ENCODE measurements around the gene LRRC58. TPM values are rescaled to one million over a fixed set of nuclear protein-coding genes. Genes with fewer than 3 reads are reported as not detected.

Gene LRRC58
- total and polyA plus RNA-seq, 8 donors, result 4.6 to 40.4 (median 12.9) TPM

GRCh38 chr3:120350401-120350941 lies 1.3 kb upstream of the LRRC58 start:
- peak in 1 of 2 donors; percentile 40 for DNase-seq
- intact Hi-C loops (cut with DNase I; ENCODE audit: low total_unique reads), result no loop called here
- Histone ChIP-seq H3K9me3 (no peaks in the 10 kb centered on the region), H3K4me3 (peak overlapping the region in 2 of 4 donors; percentile 65 to 94), H3K36me3 (peaks cover 0 to 5% (median 0%) of the 10 kb centered on the region in 4 donors), H3K4me1 (peaks cover 7 to 43% (median 32%) of the 10 kb centered on the region in 4 donors), H3K27me3 (no peaks in the 10 kb centered on the region), H3K27ac (peak overlapping the region in 4 of 5 donors; percentile 89 to 96 (median 92))
- WGBS, 5 donors, result 42 to 62% (median 48%) methylated on average over 8 of the region's 8 CpGs
- TF ChIP-seq EP300 (IDR thresholded peaks at IDR 0.05) (no peak), POLR2A (IDR thresholded peaks at IDR 0.05) (no peak), POLR2AphosphoS5 (IDR thresholded peaks at IDR 0.05) (no peak), CTCF (IDR thresholded peaks at IDR 0.05) (no peak)

GRCh38 chr3:120349855-120350125 lies 636 bp upstream of the LRRC58 start:
- TF ChIP-seq CTCF (IDR thresholded peaks at IDR 0.05), result no peak
- no peak for TF ChIP-seq EP300 (IDR thresholded peaks at IDR 0.05)
- TF ChIP-seq POLR2A (IDR thresholded peaks at IDR 0.05), result no peak
- no peak for TF ChIP-seq POLR2AphosphoS5 (IDR thresholded peaks at IDR 0.05)
- intact Hi-C loops (cut with DNase I; ENCODE audit: low total_unique reads), result no loop called here
- Histone ChIP-seq H3K4me1 (peaks cover 7 to 49% (median 36%) of the 10 kb centered on the region in 4 donors), H3K9me3 (no peaks in the 10 kb centered on the region), H3K36me3 (peaks cover 0 to 5% (median 0%) of the 10 kb centered on the region in 4 donors), H3K4me3 (peak overlapping the region; percentile 65 to 94 (median 75)), H3K27ac (peak overlapping the region; percentile 85 to 96 (median 92)), H3K27me3 (no peaks in the 10 kb centered on the region)
- DNase-seq, result no peak
- 5 to 7% (median 6%) methylated on average over 6 of the region's 6 CpGs for WGBS, 5 donors

- no peaks in the 10 kb centered on the region for H3K27me3 ChIP-seq
- peaks cover 7 to 60% (median 38%) of the 10 kb centered on the region in 4 donors for H3K4me1 ChIP-seq
- intact Hi-C loops (cut with DNase I; ENCODE audit: low total_unique reads), result no loop called here
- 1 to 3% (median 1%) methylated on average over 27 to 41 of the region's 41 CpGs for WGBS, 5 donors
- H3K27ac ChIP-seq, result peak overlapping the region; percentile 85 to 96 (median 92)
- TF ChIP-seq CTCF (IDR thresholded peaks at IDR 0.05), result no peak
- no peak for TF ChIP-seq POLR2AphosphoS5 (IDR thresholded peaks at IDR 0.05)
- TF ChIP-seq POLR2A (IDR thresholded peaks at IDR 0.05), result no peak
- TF ChIP-seq EP300 (IDR thresholded peaks at IDR 0.05), result no peak
- peak overlapping the region; percentile 65 to 94 (median 75) for H3K4me3 ChIP-seq
- H3K9me3 ChIP-seq, result no peaks in the 10 kb centered on the region
- peak in 1 of 2 donors; percentile 41 for DNase-seq
- peaks cover 0 to 5% (median 0%) of the 10 kb centered on the region in 4 donors for H3K36me3 ChIP-seq
These were observed 826 bp downstream of the LRRC58 start for GRCh38 chr3:120348065-120348990.

GRCh38 chr3:120344349-120344748 lies 4.8 kb downstream of the LRRC58 start:
- H3K4me1 ChIP-seq, result peaks cover 7 to 53% (median 37%) of the 10 kb centered on the region in 4 donors
- peaks cover 0 to 7% (median 3%) of the 10 kb centered on the region in 4 donors for H3K9me3 ChIP-seq
- WGBS, 5 donors, result 38 to 56% (median 47%) methylated on average over 1 of the region's 1 CpG
- H3K4me3 ChIP-seq, result no peak overlapping the region
- H3K27me3 ChIP-seq, result no peaks in the 10 kb centered on the region
- H3K27ac ChIP-seq, result no peak overlapping the region
- TF ChIP-seq POLR2A (IDR thresholded peaks at IDR 0.05) (no peak), CTCF (IDR thresholded peaks at IDR 0.05) (no peak), POLR2AphosphoS5 (IDR thresholded peaks at IDR 0.05) (no peak), EP300 (IDR thresholded peaks at IDR 0.05) (no peak)
- DNase-seq, result no peak
- H3K36me3 ChIP-seq, result peaks cover 0 to 16% (median 8%) of the 10 kb centered on the region in 4 donors
- intact Hi-C loops (cut with DNase I; ENCODE audit: low total_unique reads), result no loop called here

Data from stomach (tissue), 9 donors.